Kidney (tissue), 14 donors: ENCODE measurements around the gene ZMYND10. TPM values are rescaled to one million over a fixed set of nuclear protein-coding genes. Genes with fewer than 3 reads are reported as not detected.

Experiments
- DNase-seq, 5 donors: peaks; one replicate each; pipeline ENCODE4 v3.0.0-alpha.2; 2013 to 2020
- FAIRE-seq: peaks from 2 replicates; lab custom pipeline; 2012; peaks lifted over from hg19 to GRCh38; lab: Jason Lieb, UNC
- H3K27ac ChIP-seq, 2 donors: one replicate each; pipeline ENCODE4 v1.7.0; 2013; ENCODE audit warnings: low read depth in 2 of 2, low read length in 2 of 2, inconsistent platforms in 1 of 2
- H3K27me3 ChIP-seq: one replicate; pipeline ENCODE4 v1.7.1; 2013; ENCODE audit warnings: low read length, inconsistent platforms; ENCODE audit not compliant: control insufficient read depth, insufficient read depth
- H3K36me3 ChIP-seq, 3 donors: one replicate each; pipeline versions ENCODE4 v1.7.0 to v1.7.1; 2013; ENCODE audit warnings: low read length in 3 of 3, control low read depth in 1 of 3, inconsistent platforms in 1 of 3; ENCODE audit not compliant: insufficient read depth in 3 of 3, control insufficient read depth in 2 of 3
- H3K4me1 ChIP-seq, 3 donors: one replicate each; pipeline versions ENCODE4 v1.7.0 to v1.7.1; 2013; ENCODE audit warnings: low read length in 3 of 3, inconsistent platforms in 1 of 3, low read depth in 1 of 3; ENCODE audit not compliant: control insufficient read depth in 2 of 3, insufficient read depth in 2 of 3
- H3K4me3 ChIP-seq, 3 donors: one replicate each; pipeline versions ENCODE4 v1.7.0 to v1.8.1; 2013; ENCODE audit warnings: low read length in 3 of 3, control low read depth in 1 of 3, inconsistent platforms in 1 of 3
- H3K9ac ChIP-seq, 3 donors: one replicate each; pipeline versions ENCODE4 v1.7.0 to v1.7.1; 2013; ENCODE audit warnings: low read length in 3 of 3, control low read depth in 1 of 3, inconsistent platforms in 1 of 3
- H3K9me3 ChIP-seq, 3 donors: one replicate each; pipeline versions ENCODE4 v1.7.0 to v1.7.1; 2013; ENCODE audit warnings: low read length in 3 of 3, control low read depth in 1 of 3, inconsistent platforms in 1 of 3; ENCODE audit not compliant: control insufficient read depth in 2 of 3, insufficient read depth in 1 of 3
- CTCF ChIP-seq: IDR thresholded peaks from 3 replicates; pipeline ENCODE4 v1.5.1; 2012; ENCODE audit warnings: mild to moderate bottlenecking, moderate library complexity, borderline replicate concordance; ENCODE audit not compliant: insufficient read depth; ENCODE audit errors: extremely low read depth
- intact Hi-C: fragments of 100-400 bp; cut with DNase I; formaldehyde crosslinking; loops from one replicate; pipeline ENCODE4 v1.11.1; 2022
- polyA plus RNA-seq: library from polyadenylated mRNA; stranded (reverse); fragments of 350-450 nt; fragmentation: Illumina TruSeq; extraction: RNeasy Lipid Tissue Mini Kit (QIAGEN cat#74804); gene quantifications from one replicate; pipeline ENCODE4 v1.2.3, GENCODE V29; 2014; ENCODE audit warnings: low read depth, low replicate concordance; ENCODE audit not compliant: insufficient read depth
- total RNA-seq: library from RNA; stranded (reverse); fragmentation: NEBNext Ultra II Directional; extraction: Animal tissue kit (Norgen Biotek cat#: 25700); gene quantifications from one replicate; pipeline ENCODE4 v1.2.1, GENCODE V29; 2021
- donor health status: control.
- donor health status: control.
- donor health status: control.
- donor health status: control.
- donor health status: control.
- donor health status: DM: yes; HTN: yes; CAD: no.
- donor health status: Normal renal cell carcinoma (clear cell type).

Gene ZMYND10
- total and polyA plus RNA-seq, 2 donors from 2014 or later = 10.0 to 14.2 TPM

GRCh38 chr3:50358911-50359759 lies 13.6 kb upstream of the ZMYND10 start, which contains the start of gene TMEM115:
Gene TMEM115, minus strand, starts transcription at chr3:50359521. Its CDS starts 458 bp downstream, at chr3:50359063.
- Histone ChIP-seq H3K9me3 (no peaks in the 10 kb centered on the region), H3K27ac (peak within 1 kb of the TSS; percentile 85 to 91), H3K9ac (peak within 1 kb of the TSS; percentile 58 to 94 (median 89)), H3K36me3 (peaks cover 3 to 23% (median 8%) of the 10 kb centered on the region in 3 donors), H3K27me3 (no peaks in the 10 kb centered on the region), H3K4me3 (peak within 1 kb of the TSS; percentile 72 to 87 (median 86)), H3K4me1 (peaks cover 0 to 43% (median 26%) of the 10 kb centered on the region in 3 donors)
- peak; percentile 86 for FAIRE-seq
- TF ChIP-seq CTCF = no peak
- peak; percentile 97 to 99 (median 98) for DNase-seq
- intact Hi-C loops = no loop called here

- peak overlapping the region; percentile 72 to 87 (median 86) for H3K4me3 ChIP-seq
- peaks cover 3 to 29% (median 13%) of the 10 kb centered on the region in 3 donors for H3K36me3 ChIP-seq
- H3K9me3 ChIP-seq = no peaks in the 10 kb centered on the region
- H3K27me3 ChIP-seq = no peaks in the 10 kb centered on the region
- TF ChIP-seq CTCF = no peak
- peaks cover 0 to 43% (median 26%) of the 10 kb centered on the region in 3 donors for H3K4me1 ChIP-seq
- DNase-seq (peak in 1 of 5 donors; percentile 67), FAIRE-seq (no peak)
- H3K9ac ChIP-seq = peak overlapping the region; percentile 23 to 94 (median 89)
- intact Hi-C loops = no loop called here
- peak overlapping the region; percentile 85 to 91 for H3K27ac ChIP-seq
Measured at GRCh38 chr3:50358355-50358910, 12.9 kb upstream of the ZMYND10 start.

- no peaks in the 10 kb centered on the region for H3K9me3 ChIP-seq
- peak overlapping the region; percentile 0 to 89 (median 51) for H3K9ac ChIP-seq
- peak overlapping the region; percentile 21 to 87 (median 86) for H3K4me3 ChIP-seq
- no peak for FAIRE-seq
- intact Hi-C loops = no loop called here
- no peak for DNase-seq
- no peak for TF ChIP-seq CTCF
- H3K36me3 ChIP-seq = peaks cover 3 to 30% (median 14%) of the 10 kb centered on the region in 3 donors
- peaks cover 0 to 43% (median 29%) of the 10 kb centered on the region in 3 donors for H3K4me1 ChIP-seq
- no peaks in the 10 kb centered on the region for H3K27me3 ChIP-seq
- H3K27ac ChIP-seq = peak overlapping the region; percentile 51 to 65
Measured at GRCh38 chr3:50357481-50357880, 11.9 kb upstream of the ZMYND10 start.
